ENCODE results near the gene CXCL3. TPM values are rescaled to one million over a fixed set of nuclear protein-coding genes. Genes with fewer than 3 reads are reported as not detected.

CXCL3 gene
- total RNA-seq, 1 donor from 2014 or later, result 0.20 TPM

DNA sequence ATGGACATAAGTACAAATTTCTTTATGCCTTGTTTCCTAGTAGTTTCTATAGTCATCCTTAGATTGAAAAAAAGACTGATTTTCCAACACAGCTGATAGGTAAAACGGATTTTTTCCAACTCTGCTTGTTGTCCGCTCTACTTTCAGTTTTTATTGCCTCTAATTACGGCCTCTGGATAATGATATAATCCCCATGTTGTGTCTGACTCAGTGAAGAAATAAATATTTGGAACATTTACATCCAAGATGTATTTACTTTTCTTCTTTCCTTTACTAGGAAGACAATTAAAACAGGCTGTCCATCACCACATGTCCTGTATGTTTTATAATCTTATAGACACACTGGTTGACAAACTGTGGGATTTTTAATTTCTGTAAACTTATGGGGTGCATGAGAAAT, 6.8 kb upstream of the CXCL3 start:
- Mint-ChIP-seq H3K27ac (ENCODE audit: unreplicated experiment) (no peak overlapping the region), H3K36me3 (ENCODE audit: low read depth) (peaks cover 1% of the 10 kb centered on the region), H3K4me1 (ENCODE audit: low read depth) (peaks cover 3% of the 10 kb centered on the region), H3K9me3 (ENCODE audit: low read depth) (peaks cover 18% of the 10 kb centered on the region), H3K27me3 (ENCODE audit: low read depth) (peaks cover 22% of the 10 kb centered on the region), H3K4me3 (ENCODE audit: unreplicated experiment) (no peak overlapping the region)
- TF ChIP-seq, protein P1, sequence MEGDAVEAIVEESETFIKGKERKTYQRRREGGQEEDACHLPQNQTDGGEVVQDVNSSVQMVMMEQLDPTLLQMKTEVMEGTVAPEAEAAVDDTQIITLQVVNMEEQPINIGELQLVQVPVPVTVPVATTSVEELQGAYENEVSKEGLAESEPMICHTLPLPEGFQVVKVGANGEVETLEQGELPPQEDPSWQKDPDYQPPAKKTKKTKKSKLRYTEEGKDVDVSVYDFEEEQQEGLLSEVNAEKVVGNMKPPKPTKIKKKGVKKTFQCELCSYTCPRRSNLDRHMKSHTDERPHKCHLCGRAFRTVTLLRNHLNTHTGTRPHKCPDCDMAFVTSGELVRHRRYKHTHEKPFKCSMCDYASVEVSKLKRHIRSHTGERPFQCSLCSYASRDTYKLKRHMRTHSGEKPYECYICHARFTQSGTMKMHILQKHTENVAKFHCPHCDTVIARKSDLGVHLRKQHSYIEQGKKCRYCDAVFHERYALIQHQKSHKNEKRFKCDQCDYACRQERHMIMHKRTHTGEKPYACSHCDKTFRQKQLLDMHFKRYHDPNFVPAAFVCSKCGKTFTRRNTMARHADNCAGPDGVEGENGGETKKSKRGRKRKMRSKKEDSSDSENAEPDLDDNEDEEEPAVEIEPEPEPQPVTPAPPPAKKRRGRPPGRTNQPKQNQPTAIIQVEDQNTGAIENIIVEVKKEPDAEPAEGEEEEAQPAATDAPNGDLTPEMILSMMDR (IDR thresholded peaks at IDR 0.05), result no peak
- no peak for DNase-seq (ENCODE audit: low spot score)

DNA sequence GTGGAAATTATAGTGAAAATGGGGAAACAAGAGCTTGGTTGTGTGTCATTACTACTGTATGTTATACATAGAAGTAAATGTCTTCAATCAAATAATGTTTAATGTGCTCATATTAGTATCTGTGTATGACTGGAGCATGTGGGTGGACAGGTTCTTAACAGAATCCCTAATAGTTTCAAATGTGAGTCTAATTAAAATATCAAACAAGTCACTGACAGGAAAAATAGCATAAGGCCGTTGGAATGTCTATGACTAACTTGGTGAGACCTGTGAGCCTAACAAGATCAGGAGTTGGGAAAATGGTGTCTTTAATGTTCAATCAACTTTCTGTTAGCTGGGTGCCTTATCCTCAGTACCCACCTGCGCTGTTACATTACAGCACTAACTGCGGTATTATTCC, 6.2 kb upstream of the CXCL3 start:
- Mint-ChIP-seq H3K36me3 (ENCODE audit: low read depth) (peaks cover 1% of the 10 kb centered on the region), H3K4me1 (ENCODE audit: low read depth) (peaks cover 3% of the 10 kb centered on the region), H3K9me3 (ENCODE audit: low read depth) (peaks cover 18% of the 10 kb centered on the region), H3K27ac (ENCODE audit: unreplicated experiment) (no peak overlapping the region), H3K27me3 (ENCODE audit: low read depth) (peaks cover 21% of the 10 kb centered on the region), H3K4me3 (ENCODE audit: unreplicated experiment) (no peak overlapping the region)
- no peak for DNase-seq (ENCODE audit: low spot score)
- TF ChIP-seq, protein P1 (IDR thresholded peaks at IDR 0.05), result no peak

DNA sequence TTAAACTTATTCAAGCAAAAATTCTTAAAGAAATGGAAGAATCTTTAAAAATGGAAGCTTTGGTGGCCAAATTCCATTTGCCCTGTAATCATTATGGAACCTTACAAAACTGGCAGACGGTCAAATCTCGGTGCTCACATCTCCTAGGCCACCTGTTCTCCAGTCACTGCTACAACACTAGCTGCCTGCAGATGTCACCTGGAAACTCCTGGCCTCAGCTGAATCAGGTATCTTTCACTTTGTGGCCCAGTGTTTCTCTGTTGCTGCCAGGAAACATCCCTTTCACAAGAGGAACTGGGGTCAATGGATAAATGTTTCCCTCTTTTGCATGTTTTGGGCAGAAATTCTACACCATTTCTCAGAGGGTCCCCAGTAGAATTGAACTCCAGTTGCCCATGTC, 4.2 kb upstream of the CXCL3 start:
- Mint-ChIP-seq H3K9me3 (ENCODE audit: low read depth) (peaks cover 12% of the 10 kb centered on the region), H3K27me3 (ENCODE audit: low read depth) (peaks cover 15% of the 10 kb centered on the region), H3K4me1 (ENCODE audit: low read depth) (peaks cover 14% of the 10 kb centered on the region), H3K36me3 (ENCODE audit: low read depth) (peaks cover 1% of the 10 kb centered on the region), H3K4me3 (ENCODE audit: unreplicated experiment) (no peak overlapping the region), H3K27ac (ENCODE audit: unreplicated experiment) (no peak overlapping the region)
- TF ChIP-seq, protein P1 (IDR thresholded peaks at IDR 0.05), result no peak
- no peak for DNase-seq (ENCODE audit: low spot score)

DNA sequence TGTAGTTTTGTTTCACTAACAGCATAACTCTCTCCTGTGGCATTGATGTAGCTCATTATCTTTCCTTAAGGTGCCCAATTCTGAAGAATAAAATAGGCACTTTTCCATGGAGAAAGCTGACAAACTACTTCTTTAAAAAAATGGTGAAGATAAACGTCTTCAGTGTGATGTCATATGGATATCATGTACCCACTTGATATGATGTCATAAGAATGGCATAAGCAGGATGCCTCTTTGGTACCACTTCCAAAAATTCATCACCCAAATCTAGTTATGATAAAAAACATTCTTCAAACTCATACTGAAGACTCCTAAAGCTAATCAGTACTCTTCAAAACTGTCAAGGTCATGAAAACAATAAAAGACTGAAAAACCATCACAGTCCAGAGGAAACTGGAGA, 2.9 kb upstream of the CXCL3 start:
- Mint-ChIP-seq H3K27me3 (ENCODE audit: low read depth) (peaks cover 23% of the 10 kb centered on the region), H3K4me1 (ENCODE audit: low read depth) (peaks cover 18% of the 10 kb centered on the region), H3K4me3 (ENCODE audit: unreplicated experiment) (no peak overlapping the region), H3K27ac (ENCODE audit: unreplicated experiment) (no peak overlapping the region), H3K9me3 (ENCODE audit: low read depth) (no peaks in the 10 kb centered on the region), H3K36me3 (ENCODE audit: low read depth) (no peaks in the 10 kb centered on the region)
- TF ChIP-seq, protein P1 (IDR thresholded peaks at IDR 0.05), result no peak
- DNase-seq (ENCODE audit: low spot score), result no peak

DNA sequence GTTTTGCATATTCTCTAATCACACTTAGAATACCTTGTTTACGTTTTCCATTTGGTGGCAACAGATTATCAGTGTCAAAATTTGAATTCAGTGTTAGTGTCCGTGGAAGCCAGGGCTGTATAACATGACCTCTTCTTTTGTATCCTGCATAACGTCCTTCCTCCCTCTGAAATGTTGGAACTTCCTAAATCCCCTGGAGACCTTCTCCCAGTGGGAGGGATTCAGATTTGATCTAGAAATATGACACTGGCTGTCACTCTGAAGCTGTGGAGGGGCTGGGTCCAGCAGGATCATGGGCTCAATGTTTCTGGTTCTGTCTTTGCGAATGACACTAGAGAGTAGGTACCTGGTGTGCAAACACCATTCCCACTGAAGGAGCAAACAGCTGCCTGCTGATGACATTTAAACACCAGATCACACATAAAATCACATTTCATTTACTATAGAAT, 850 bp upstream of the CXCL3 start:
- Mint-ChIP-seq H3K9me3 (ENCODE audit: low read depth) (no peaks in the 10 kb centered on the region), H3K27ac (ENCODE audit: unreplicated experiment) (peak overlapping the region; percentile 53), H3K27me3 (ENCODE audit: low read depth) (peaks cover 32% of the 10 kb centered on the region), H3K4me3 (ENCODE audit: unreplicated experiment) (peak overlapping the region; percentile 76), H3K36me3 (ENCODE audit: low read depth) (no peaks in the 10 kb centered on the region), H3K4me1 (ENCODE audit: low read depth) (peaks cover 18% of the 10 kb centered on the region)
- no peak for DNase-seq (ENCODE audit: low spot score)
- TF ChIP-seq, protein P1 (IDR thresholded peaks at IDR 0.05), result no peak

Measured in chondrocyte (in vitro differentiated cells).